Stimulated activated CD4-positive, alpha-beta T cell treated with anti-CD3 and anti-CD28 coated beads, Interleukin-2, amount 100 ng/mL, for 48 hours (primary cell): ENCODE results near the gene MYCT1.
"Not testable (repeated sequence)": the region's sequence is repeated elsewhere in the genome, so short reads cannot be mapped to it uniquely, and the experiment has no call there.

ENCODE experiments used
- DNase-seq, 2 donors: peaks; one replicate each; pipeline ENCODE4 v3.0.0-alpha.2; 2020

The MYCT1 gene

GRCh38 chr6:152697634-152698033, at the start of gene MYCT1:
TSS of gene MYCT1 (plus strand) at chr6:152697897. CDS start at chr6:152697903, 6 bp downstream.
- no peak for DNase-seq

- DNase-seq, result no peak
Measured at GRCh38 chr6:152648105-152648504, 49.6 kb upstream of the MYCT1 start.

GRCh38 chr6:152651986-152652385, 45.7 kb upstream of the MYCT1 start:
- DNase-seq, result no peak

- no peak for DNase-seq
Measured at GRCh38 chr6:152661776-152662175, 35.9 kb upstream of the MYCT1 start.

GRCh38 chr6:152669895-152670294, 27.8 kb upstream of the MYCT1 start:
- no peak for DNase-seq

GRCh38 chr6:152671171-152671570, 26.5 kb upstream of the MYCT1 start:
- no peak for DNase-seq

GRCh38 chr6:152673236-152673635, 24.5 kb upstream of the MYCT1 start:
- DNase-seq, result no peak

- DNase-seq, result no peak
Measured at GRCh38 chr6:152680151-152680550, 17.5 kb upstream of the MYCT1 start.

- no peak for DNase-seq
Measured at GRCh38 chr6:152680879-152681517, 16.7 kb upstream of the MYCT1 start.

GRCh38 chr6:152682141-152682540, 15.6 kb upstream of the MYCT1 start:
- no peak for DNase-seq

GRCh38 chr6:152682935-152683334, 14.8 kb upstream of the MYCT1 start:
- DNase-seq, result not testable (repeated sequence)

GRCh38 chr6:152685819-152686218, 11.9 kb upstream of the MYCT1 start:
- DNase-seq, result no peak

GRCh38 chr6:152695372-152696045, 2.2 kb upstream of the MYCT1 start:
- DNase-seq, result no peak

GRCh38 chr6:152696522-152696921, 1.2 kb upstream of the MYCT1 start:
- no peak for DNase-seq

- DNase-seq, result no peak
Measured at GRCh38 chr6:152698692-152699091, 995 bp downstream of the MYCT1 start.

GRCh38 chr6:152700427-152700826, 2.7 kb downstream of the MYCT1 start:
- no peak for DNase-seq

- DNase-seq, result no peak
Measured at GRCh38 chr6:152701081-152701862, 3.6 kb downstream of the MYCT1 start.

- no peak for DNase-seq
Measured at GRCh38 chr6:152701863-152702401, 4.2 kb downstream of the MYCT1 start.

GRCh38 chr6:152703750-152704149, 6.1 kb downstream of the MYCT1 start:
- not testable (repeated sequence) for DNase-seq

GRCh38 chr6:152705327-152705726, 7.6 kb downstream of the MYCT1 start:
- DNase-seq, result no peak

- DNase-seq, result no peak
Measured at GRCh38 chr6:152716322-152716721, 18.6 kb downstream of the MYCT1 start.

GRCh38 chr6:152720974-152721373, 23.3 kb downstream of the MYCT1 start:
- DNase-seq, result no peak

GRCh38 chr6:152721956-152722355, 24.3 kb downstream of the MYCT1 start:
- no peak for DNase-seq

GRCh38 chr6:152723398-152723797, 25.7 kb downstream of the MYCT1 start:
- DNase-seq, result no peak
